WTC11 (cell line): ENCODE results near the gene SNRPD3. TPM values are rescaled to one million over a fixed set of nuclear protein-coding genes. Genes with fewer than 3 reads are reported as not detected.

Source experiments
- ATAC-seq: fragments of 200-7000 bp; cut with Tn5 transposase; 2 replicates; pipeline ENCODE4 v1.10.0; 2021; ENCODE audit warnings: mild to moderate bottlenecking, moderate library complexity
- CTCF ChIA-PET: fragments of 300-600 bp; sonication (Branson Sonifier 250); formaldehyde crosslinking; loops from one replicate; lab custom pipeline; 2021; ENCODE audit warnings: antibody characterized with exemption; lab: Charles Lee
- POLR2A ChIA-PET: fragments of 350-600 bp; sonication (Branson Sonifier 250); formaldehyde crosslinking; loops from one replicate; lab custom pipeline; 2021; ENCODE audit warnings: antibody characterized with exemption; lab: Charles Lee
- DNase-seq: peaks from one replicate; pipeline ENCODE4 v3.0.0; 2021; ENCODE audit warnings: low spot score
- H3K27ac Mint-ChIP-seq: 2 replicates; pipeline ENCODE4 v1.8.0; 2021; ENCODE audit warnings: mixed read lengths
- H3K27me3 Mint-ChIP-seq: 2 replicates; pipeline ENCODE4 v1.8.0; 2021; ENCODE audit warnings: low read depth, mild to moderate bottlenecking, moderate library complexity, mixed read lengths
- H3K36me3 Mint-ChIP-seq: 2 replicates; pipeline ENCODE4 v1.8.0; 2021; ENCODE audit warnings: mixed read lengths
- H3K4me1 Mint-ChIP-seq: 2 replicates; pipeline ENCODE4 v1.8.0; 2022; ENCODE audit warnings: mixed read lengths
- H3K4me3 Mint-ChIP-seq: 2 replicates; pipeline ENCODE4 v1.8.0; 2021; ENCODE audit warnings: mild to moderate bottlenecking, moderate library complexity, mixed read lengths
- H3K9me3 Mint-ChIP-seq: 2 replicates; pipeline ENCODE4 v1.8.0; 2021; ENCODE audit warnings: mixed read lengths
- ATF6 ChIP-seq: sonication (generic); formaldehyde crosslinking; IDR thresholded peaks from 2 replicates; pipeline ENCODE4 v1.8.1; 2023; ENCODE audit warnings: mild to moderate bottlenecking, missing genetic modification reagents
- FOXP4 ChIP-seq: sonication (generic); formaldehyde crosslinking; IDR thresholded peaks from 2 replicates; pipeline ENCODE4 v1.8.0; 2022; ENCODE audit warnings: mild to moderate bottlenecking, missing genetic modification reagents
- GABPB1 ChIP-seq: sonication (generic); formaldehyde crosslinking; IDR thresholded peaks from 2 replicates; pipeline ENCODE4 v1.8.1; 2023; ENCODE audit warnings: mild to moderate bottlenecking, missing genetic modification reagents
- MXD4 ChIP-seq: fragments of 250-450 bp; sonication (Bioruptor Pico); IDR thresholded peaks from 2 replicates; pipeline ENCODE4 v1.8.0; 2021; ENCODE audit warnings: mild to moderate bottlenecking, moderate library complexity, borderline replicate concordance
- NR2C2 ChIP-seq: sonication (generic); formaldehyde crosslinking; IDR thresholded peaks from 2 replicates; pipeline ENCODE4 v1.8.0; 2022; ENCODE audit warnings: mild to moderate bottlenecking, missing genetic modification reagents
- NR3C1 ChIP-seq: sonication (generic); formaldehyde crosslinking; conservative IDR thresholded peaks from 2 replicates; pipeline ENCODE4 v1.8.1; 2023; ENCODE audit warnings: low read depth, mild to moderate bottlenecking, missing genetic modification reagents
- SMAD3 ChIP-seq: sonication (generic); formaldehyde crosslinking; IDR thresholded peaks from 2 replicates; pipeline ENCODE4 v1.8.0; 2022; ENCODE audit warnings: missing genetic modification reagents, mild to moderate bottlenecking, borderline replicate concordance
- SOX15 ChIP-seq: fragments of 250-450 bp; sonication (Bioruptor Pico); IDR thresholded peaks from 2 replicates; pipeline ENCODE4 v1.9.0; 2021; ENCODE audit warnings: mild to moderate bottlenecking
- SP1 ChIP-seq: sonication (generic); formaldehyde crosslinking; conservative IDR thresholded peaks from 2 replicates; pipeline ENCODE4 v1.8.1; 2022; ENCODE audit warnings: missing genetic modification reagents
- ZBTB43 ChIP-seq: sonication (generic); formaldehyde crosslinking; IDR thresholded peaks from 2 replicates; pipeline ENCODE4 v1.8.1; 2023; ENCODE audit warnings: mild to moderate bottlenecking, missing genetic modification reagents
- ZMAT4 ChIP-seq: fragments of 250-450 bp; sonication (Bioruptor Pico); IDR thresholded peaks from 2 replicates; pipeline ENCODE4 v1.9.0; 2021; ENCODE audit warnings: mild to moderate bottlenecking
- ZNF232 ChIP-seq: sonication (generic); formaldehyde crosslinking; IDR thresholded peaks from 2 replicates; pipeline ENCODE4 v1.8.0; 2022; ENCODE audit warnings: mild to moderate bottlenecking, missing genetic modification reagents
- ZNF532 ChIP-seq: fragments of 250-450 bp; sonication (Bioruptor Pico); IDR thresholded peaks from 2 replicates; pipeline ENCODE4 v1.9.0; 2021; ENCODE audit warnings: mild to moderate bottlenecking, borderline replicate concordance
- total RNA-seq: library from RNA; stranded (reverse); gene quantifications from 3 replicates; pipeline ENCODE4 v1.2.3, GENCODE V29; 2021

Gene SNRPD3
- total RNA-seq, 1 experiment from 2014 or later, result 198 TPM

- H3K36me3 Mint-ChIP-seq, result no peaks in the 10 kb centered on the region
- DNase-seq (peak; percentile 76), ATAC-seq (peak; percentile 89)
- TF ChIP-seq NR2C2 (CRISPR knock-in tag), result no peak
- no peak for TF ChIP-seq SMAD3
- no peak for TF ChIP-seq ZNF532 (CRISPR knock-in tag)
- TF ChIP-seq SP1 (CRISPR knock-in tag), result 0 out of 2 replicates have a peak, but pooled peaks have one; percentile 15
- H3K27ac Mint-ChIP-seq, result peak overlapping the region; percentile 81
- H3K27me3 Mint-ChIP-seq, result no peaks in the 10 kb centered on the region
- no peaks in the 10 kb centered on the region for H3K9me3 Mint-ChIP-seq
- CTCF ChIA-PET, result interaction anchor here (0.6 to 12.0 kb wide), 20 partner anchors 8 to 549 kb away, joined by 3 to 271 read pairs (median 4); partner anchors contain the start of genes ADORA2A, GUCD1 and UPB1
- peak overlapping the region; percentile 46 for H3K4me3 Mint-ChIP-seq
- POLR2A ChIA-PET, result interaction anchor here (1.0 to 1.1 kb wide), 2 partner anchors 14 to 78 kb away, joined by 3 read pairs; no protein-coding TSS in a partner anchor
- peaks cover 21% of the 10 kb centered on the region for H3K4me1 Mint-ChIP-seq
Observed at GRCh38 chr22:24507716-24508115, 48.1 kb upstream of the SNRPD3 start.

- no peaks in the 10 kb centered on the region for H3K36me3 Mint-ChIP-seq
- ATAC-seq (no peak), DNase-seq (no peak)
- H3K9me3 Mint-ChIP-seq, result no peaks in the 10 kb centered on the region
- no peak overlapping the region for H3K4me3 Mint-ChIP-seq
- H3K4me1 Mint-ChIP-seq, result peaks cover 23% of the 10 kb centered on the region
- H3K27ac Mint-ChIP-seq, result no peak overlapping the region
- TF ChIP-seq GABPB1 (peak; percentile 37; the same call in 1 of the 2 replicates), SOX15 (CRISPR knock-in tag) (no peak)
- ChIA-PET POLR2A (no interaction called here), CTCF (interaction anchor here (0.6 to 2.3 kb wide), 4 partner anchors 11 to 89 kb away, joined by 3 to 13 read pairs (median 4); no protein-coding TSS in a partner anchor)
- peaks cover 2% of the 10 kb centered on the region; the same call in 1 of the 2 replicates for H3K27me3 Mint-ChIP-seq
Observed at GRCh38 chr22:24510637-24511625, 44.9 kb upstream of the SNRPD3 start.

GRCh38 chr22:24512043-24512442, 43.8 kb upstream of the SNRPD3 start:
- Mint-ChIP-seq H3K4me1 (peaks cover 23% of the 10 kb centered on the region), H3K9me3 (no peaks in the 10 kb centered on the region), H3K27me3 (peaks cover 3% of the 10 kb centered on the region; the same call in 1 of the 2 replicates), H3K27ac (no peak overlapping the region), H3K4me3 (no peak overlapping the region), H3K36me3 (no peaks in the 10 kb centered on the region)
- POLR2A ChIA-PET, result no interaction called here
- CTCF ChIA-PET, result interaction anchor here (0.5 to 2.3 kb wide), 4 partner anchors 9 to 90 kb away, joined by 3 to 13 read pairs (median 4); no protein-coding TSS in a partner anchor
- no peak for DNase-seq
- no peak for ATAC-seq
- TF ChIP-seq NR3C1 (CRISPR knock-in tag), result no peak
- no peak for TF ChIP-seq FOXP4 (CRISPR knock-in tag)
- TF ChIP-seq MXD4 (CRISPR knock-in tag), result no peak
- TF ChIP-seq ZBTB43 (CRISPR knock-in tag), result no peak
- no peak for TF ChIP-seq ATF6
- no peak for TF ChIP-seq ZNF532 (CRISPR knock-in tag)
- TF ChIP-seq ZMAT4 (CRISPR knock-in tag), result no peak
- TF ChIP-seq ZNF232 (CRISPR knock-in tag), result no peak
